HG02852 (cell line): Measurements from ENCODE around the gene ZBTB8A.

Source experiments
- ATAC-seq: cut with Tn5 transposase; IDR thresholded peaks from one replicate; pipeline ENCODE4 v1.9.1; 2021; ENCODE audit warnings: mild to moderate bottlenecking, moderate library complexity; ENCODE audit not compliant: unreplicated experiment

The ZBTB8A gene

GRCh38 chr1:32651461-32652073, 112.3 kb downstream of the ZBTB8A start:
- ATAC-seq: peak; percentile 10

GRCh38 chr1:32652244-32652962, 113.2 kb downstream of the ZBTB8A start:
- no peak for ATAC-seq
